ENCODE results near the gene FIBCD1.

Gene FIBCD1

GRCh38 chr9:130971294-130971849 lies 32.3 kb upstream of the FIBCD1 start:
- Histone ChIP-seq H3K4me2 (ENCODE audit: low read length) (no peak overlapping the region), H3K79me2 (no peaks in the 10 kb centered on the region), H3K27ac (no peak overlapping the region), H3K4me3 (ENCODE audit: low read depth, low read length) (no peak overlapping the region), H3K9me3 (ENCODE audit: control insufficient read depth, low read length) (no peaks in the 10 kb centered on the region), H3K4me1 (no peaks in the 10 kb centered on the region), H3K9ac (no peak overlapping the region), H3K27me3 (ENCODE audit: control insufficient read depth, insufficient read depth, low read length) (no peaks in the 10 kb centered on the region), H2AFZ (no peak overlapping the region), H3K36me3 (ENCODE audit: control insufficient read depth, insufficient read depth, low read length) (no peaks in the 10 kb centered on the region)
- TF ChIP-seq CTCF (IDR thresholded peaks at IDR 0.05) = no peak

- H3K36me3 ChIP-seq (ENCODE audit: control insufficient read depth, insufficient read depth, low read length) = no peaks in the 10 kb centered on the region
- H3K79me2 ChIP-seq = no peaks in the 10 kb centered on the region
- no peak for TF ChIP-seq CTCF (IDR thresholded peaks at IDR 0.05)
- no peak overlapping the region for H3K9ac ChIP-seq
- H2AFZ ChIP-seq = no peak overlapping the region
- no peak overlapping the region for H3K4me2 ChIP-seq (ENCODE audit: low read length)
- no peaks in the 10 kb centered on the region for H3K4me1 ChIP-seq
- H3K27me3 ChIP-seq (ENCODE audit: control insufficient read depth, insufficient read depth, low read length) = no peaks in the 10 kb centered on the region
- H3K4me3 ChIP-seq (ENCODE audit: low read depth, low read length) = no peak overlapping the region
- H3K27ac ChIP-seq = no peak overlapping the region
- no peaks in the 10 kb centered on the region for H3K9me3 ChIP-seq (ENCODE audit: control insufficient read depth, low read length)
These were observed 31.8 kb upstream of the FIBCD1 start for GRCh38 chr9:130970855-130971254.

- Histone ChIP-seq H3K9ac (no peak overlapping the region), H3K4me3 (ENCODE audit: low read depth, low read length) (no peak overlapping the region), H3K27me3 (ENCODE audit: control insufficient read depth, insufficient read depth, low read length) (no peaks in the 10 kb centered on the region), H3K36me3 (ENCODE audit: control insufficient read depth, insufficient read depth, low read length) (no peaks in the 10 kb centered on the region), H3K4me2 (ENCODE audit: low read length) (no peak overlapping the region), H3K79me2 (no peaks in the 10 kb centered on the region), H3K27ac (no peak overlapping the region), H2AFZ (no peak overlapping the region), H3K9me3 (ENCODE audit: control insufficient read depth, low read length) (no peaks in the 10 kb centered on the region), H3K4me1 (no peaks in the 10 kb centered on the region)
- no peak for TF ChIP-seq CTCF (IDR thresholded peaks at IDR 0.05)
These were observed 31.0 kb upstream of the FIBCD1 start for GRCh38 chr9:130970052-130970451.

GRCh38 chr9:130965680-130966079 lies 26.6 kb upstream of the FIBCD1 start:
- no peak overlapping the region for H2AFZ ChIP-seq
- no peaks in the 10 kb centered on the region for H3K36me3 ChIP-seq (ENCODE audit: control insufficient read depth, insufficient read depth, low read length)
- no peak overlapping the region for H3K4me2 ChIP-seq (ENCODE audit: low read length)
- no peaks in the 10 kb centered on the region for H3K9me3 ChIP-seq (ENCODE audit: control insufficient read depth, low read length)
- H3K27me3 ChIP-seq (ENCODE audit: control insufficient read depth, insufficient read depth, low read length) = no peaks in the 10 kb centered on the region
- no peaks in the 10 kb centered on the region for H3K4me1 ChIP-seq
- H3K4me3 ChIP-seq (ENCODE audit: low read depth, low read length) = no peak overlapping the region
- no peaks in the 10 kb centered on the region for H3K79me2 ChIP-seq
- H3K9ac ChIP-seq = no peak overlapping the region
- H3K27ac ChIP-seq = no peak overlapping the region
- TF ChIP-seq CTCF (IDR thresholded peaks at IDR 0.05) = no peak

- H3K9me3 ChIP-seq (ENCODE audit: control insufficient read depth, low read length) = no peaks in the 10 kb centered on the region
- no peak overlapping the region for H3K27ac ChIP-seq
- H3K4me2 ChIP-seq (ENCODE audit: low read length) = no peak overlapping the region
- H3K27me3 ChIP-seq (ENCODE audit: control insufficient read depth, insufficient read depth, low read length) = no peaks in the 10 kb centered on the region
- no peak for TF ChIP-seq CTCF (IDR thresholded peaks at IDR 0.05)
- H2AFZ ChIP-seq = no peak overlapping the region
- H3K79me2 ChIP-seq = no peaks in the 10 kb centered on the region
- H3K4me3 ChIP-seq (ENCODE audit: low read depth, low read length) = no peak overlapping the region
- no peaks in the 10 kb centered on the region for H3K36me3 ChIP-seq (ENCODE audit: control insufficient read depth, insufficient read depth, low read length)
- H3K4me1 ChIP-seq = no peaks in the 10 kb centered on the region
- no peak overlapping the region for H3K9ac ChIP-seq
These were observed 24.9 kb upstream of the FIBCD1 start for GRCh38 chr9:130963916-130964315.
